Natural killer cell (primary cell): Measurements from ENCODE around the gene ST6GALNAC6. TPM values are rescaled to one million over a fixed set of nuclear protein-coding genes. Genes with fewer than 3 reads are reported as not detected.
A peak's percentile ranks its signal among the peaks of the same experiment; 100 is the strongest.

Experiments
- ATAC-seq, 3 donors: fragments of 150-1000 bp in 2 of 3; fragments of 200-7000 bp in 1 of 3; cut with Tn5 transposase; 1 replicate in 1 of 3; 2 replicates in 2 of 3; pipeline ENCODE4 v1.10.0; 2021; ENCODE audit warnings: mild to moderate bottlenecking in 2 of 3, moderate library complexity in 2 of 3
- DNase-seq, 2 donors: peaks; one replicate each; pipeline versions ENCODE4 v3.0.0 to v3.0.0-alpha.2; 2013 to 2021; ENCODE audit warnings: mixed read lengths in 1 of 2
- H3K27ac ChIP-seq: one replicate; pipeline ENCODE4 v1.5.1; 2013; ENCODE audit warnings: mild to moderate bottlenecking, low read length
- H3K27me3 ChIP-seq: one replicate; pipeline ENCODE4 v1.6.1; 2013; ENCODE audit warnings: low read length; ENCODE audit not compliant: control insufficient read depth, insufficient read depth
- H3K36me3 ChIP-seq: one replicate; pipeline ENCODE4 v1.6.1; 2013; ENCODE audit warnings: low read length; ENCODE audit not compliant: control insufficient read depth, insufficient read depth
- H3K4me1 ChIP-seq: one replicate; pipeline ENCODE4 v1.6.1; 2013; ENCODE audit warnings: low read length; ENCODE audit not compliant: control insufficient read depth, insufficient read depth
- H3K4me3 ChIP-seq: one replicate; pipeline ENCODE4 v1.5.1; 2013; ENCODE audit warnings: low read length
- H3K9me3 ChIP-seq: one replicate; pipeline ENCODE4 v1.6.1; 2013; ENCODE audit warnings: low read length; ENCODE audit not compliant: control insufficient read depth, insufficient read depth
- H3K27ac Mint-ChIP-seq, 2 donors: one replicate each; pipeline ENCODE4 v1.8.0; 2022; ENCODE audit warnings: mild to moderate bottlenecking in 2 of 2, mixed read lengths in 2 of 2, moderate library complexity in 1 of 2
- H3K27me3 Mint-ChIP-seq, 2 donors: one replicate each; pipeline ENCODE4 v1.8.0; 2022; ENCODE audit warnings: low read depth in 2 of 2, mixed read lengths in 2 of 2
- H3K36me3 Mint-ChIP-seq: one replicate; pipeline ENCODE4 v1.8.0; 2022; ENCODE audit warnings: mixed read lengths
- H3K4me1 Mint-ChIP-seq, 2 donors: one replicate each; pipeline ENCODE4 v1.8.0; 2022; ENCODE audit warnings: mixed read lengths in 2 of 2
- H3K4me3 Mint-ChIP-seq: one replicate; pipeline ENCODE4 v1.8.0; 2022; ENCODE audit warnings: mild to moderate bottlenecking, moderate library complexity, mixed read lengths
- H3K9me3 Mint-ChIP-seq, 2 donors: one replicate each; pipeline ENCODE4 v1.8.0; 2022; ENCODE audit warnings: mixed read lengths in 2 of 2
- CTCF ChIP-seq: fragments of 200-600 bp; IDR thresholded peaks from one replicate; pipeline ENCODE4 v1.8.0; 2022; ENCODE audit warnings: antibody characterized with exemption
- WGBS: methylation state at CpG from one replicate; pipeline ENCODE4 v1.1.7; 2013; ENCODE audit warnings: missing lambda C conversion rate; ENCODE audit not compliant: insufficient coverage; 5-methylcytosine and 5-hydroxymethylcytosine counted together
- intact Hi-C: fragments of 100-400 bp; cut with micrococcal nuclease; formaldehyde crosslinking; loops from one replicate; pipeline ENCODE4 v1.14.2; 2022
- total RNA-seq, 4 donors: library from RNA; stranded (reverse); fragments of 120-200 nt in 1 of 4; gene quantifications; one replicate each; pipeline versions ENCODE4 v1.2.3 to v1.2.4, GENCODE V29; 2013 to 2022

The ST6GALNAC6 gene
- total RNA-seq, 3 donors from 2014 or later (not counting 1 experiment from before 2014, with no cell fraction given) = 120 to 148 (median 127) TPM

DNA sequence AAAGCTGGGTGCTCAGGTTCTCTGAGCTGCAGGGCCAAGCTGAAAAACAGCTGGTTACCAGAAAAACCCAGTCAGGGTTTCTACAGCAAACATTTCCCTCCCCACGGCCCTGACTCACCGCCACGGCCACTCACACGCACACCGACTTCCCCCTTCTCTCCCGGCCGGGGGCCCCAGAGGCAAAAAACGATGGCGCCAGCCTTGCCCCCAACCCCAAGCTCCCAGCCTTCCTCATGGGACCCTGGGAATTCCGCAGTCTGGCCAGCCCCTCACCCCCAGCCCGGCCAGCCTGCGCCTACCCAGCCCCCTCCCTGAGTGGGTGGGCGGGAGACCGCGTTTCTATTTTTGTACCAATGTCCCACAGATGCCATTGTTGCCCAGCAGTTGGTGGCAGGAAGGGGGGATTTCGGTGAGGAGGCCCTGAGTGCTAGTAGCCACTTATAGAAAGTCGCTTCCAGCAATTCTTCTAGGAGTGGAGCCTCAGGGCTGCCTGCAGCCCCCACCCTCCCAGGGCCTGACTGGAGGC is 63.3 kb downstream of the ST6GALNAC6 start:
- WGBS = 37% methylated on average over 17 of the region's 17 CpGs
- Histone ChIP-seq H3K4me1 (peaks cover 14% of the 10 kb centered on the region), H3K27me3 (no peaks in the 10 kb centered on the region), H3K4me3 (no peak overlapping the region), H3K27ac (no peak overlapping the region), H3K9me3 (no peaks in the 10 kb centered on the region), H3K36me3 (no peaks in the 10 kb centered on the region)
- DNase-seq (no peak), ATAC-seq (peak in 1 of 3 donors; percentile 34)
- intact Hi-C loops = no loop called here
- Mint-ChIP-seq H3K9me3 (no peaks in the 10 kb centered on the region), H3K4me3 (no peak overlapping the region), H3K4me1 (no peaks in the 10 kb centered on the region), H3K27ac (no peak overlapping the region), H3K27me3 (no peaks in the 10 kb centered on the region), H3K36me3 (no peaks in the 10 kb centered on the region)
- TF ChIP-seq CTCF = no peak

Other genes starting within 250 kb of the ST6GALNAC6 start
- gene CFAP157, start 192.6 kb downstream of the ST6GALNAC6 start, total RNA-seq = not detected
- gene PTRH1, start 183.9 kb downstream of the ST6GALNAC6 start, total RNA-seq = 10 to 100 TPM in 2 of 3 donors, 1 to 10 TPM in 1; 6.9 to 11.5 (median 11.0) TPM
- gene TTC16, start 183.5 kb downstream of the ST6GALNAC6 start, total RNA-seq = 10 to 100 TPM; 15.5 to 23.0 (median 21.5) TPM
- gene TOR2A, start 164.3 kb downstream of the ST6GALNAC6 start, total RNA-seq = 10 to 100 TPM; 20.9 to 27.8 (median 23.7) TPM
- gene SH2D3C, start 120.9 kb downstream of the ST6GALNAC6 start, total RNA-seq = 10 to 100 TPM; 42.8 to 86.8 (median 56.6) TPM
- gene CDK9, start 113.6 kb downstream of the ST6GALNAC6 start, total RNA-seq = 100 to 1,000 TPM; 181 to 207 (median 188) TPM
- gene FPGS, start 96.7 kb downstream of the ST6GALNAC6 start, total RNA-seq = 100 to 1,000 TPM in 2 of 3 donors, 10 to 100 TPM in 1; 99.1 to 108 (median 107) TPM
- 10 to 100 TPM in 2 of 3 donors, 1 to 10 TPM in 1; 8.5 to 13.6 (median 12.3) TPM for gene ENG, start 44.9 kb downstream of the ST6GALNAC6 start, total RNA-seq
- 10 to 100 TPM; 47.3 to 76.3 (median 54.2) TPM for gene AK1, start 21.9 kb downstream of the ST6GALNAC6 start, total RNA-seq
- gene ST6GALNAC4, start 17.4 kb upstream of the ST6GALNAC6 start, total RNA-seq = 10 to 100 TPM; 18.8 to 33.0 (median 20.4) TPM
- 1 to 10 TPM in 1 of 3 donors, under 1 TPM in 2; 0.52 to 1.4 (median 0.97) TPM for gene PIP5KL1, start 31.2 kb upstream of the ST6GALNAC6 start, total RNA-seq
- 10 to 100 TPM; 22.9 to 31.4 (median 24.1) TPM for gene DPM2, start 38.3 kb upstream of the ST6GALNAC6 start, total RNA-seq
- 10 to 100 TPM; 10.3 to 36.0 (median 28.2) TPM for gene EEIG1, start 81.4 kb upstream of the ST6GALNAC6 start, total RNA-seq
- gene NAIF1, start 167.7 kb upstream of the ST6GALNAC6 start, total RNA-seq = 10 to 100 TPM; 11.9 to 12.6 (median 12.1) TPM
- gene SLC25A25, start 168.6 kb upstream of the ST6GALNAC6 start, total RNA-seq = 10 to 100 TPM; 16.8 to 19.1 (median 18.9) TPM
- gene PTGES2, start 228.1 kb upstream of the ST6GALNAC6 start, total RNA-seq = 10 to 100 TPM; 43.4 to 57.0 (median 53.3) TPM
- under 1 TPM in 2 of 3 donors, not detected in 1; 0.82 to 0.99 TPM for gene LCN2, start 249.8 kb upstream of the ST6GALNAC6 start, total RNA-seq